HG02610 (cell line): ENCODE data around the gene ITFG2.
A peak's percentile ranks its signal among the peaks of the same experiment; 100 is the strongest.
"Not testable (repeated sequence)": the region's sequence is repeated elsewhere in the genome, so short reads cannot be mapped to it uniquely, and the experiment has no call there.

Source experiments
- ATAC-seq: cut with Tn5 transposase; IDR thresholded peaks from one replicate; pipeline ENCODE4 v1.9.1; 2021; ENCODE audit warnings: mild to moderate bottlenecking, moderate library complexity; ENCODE audit not compliant: unreplicated experiment

Gene ITFG2

DNA sequence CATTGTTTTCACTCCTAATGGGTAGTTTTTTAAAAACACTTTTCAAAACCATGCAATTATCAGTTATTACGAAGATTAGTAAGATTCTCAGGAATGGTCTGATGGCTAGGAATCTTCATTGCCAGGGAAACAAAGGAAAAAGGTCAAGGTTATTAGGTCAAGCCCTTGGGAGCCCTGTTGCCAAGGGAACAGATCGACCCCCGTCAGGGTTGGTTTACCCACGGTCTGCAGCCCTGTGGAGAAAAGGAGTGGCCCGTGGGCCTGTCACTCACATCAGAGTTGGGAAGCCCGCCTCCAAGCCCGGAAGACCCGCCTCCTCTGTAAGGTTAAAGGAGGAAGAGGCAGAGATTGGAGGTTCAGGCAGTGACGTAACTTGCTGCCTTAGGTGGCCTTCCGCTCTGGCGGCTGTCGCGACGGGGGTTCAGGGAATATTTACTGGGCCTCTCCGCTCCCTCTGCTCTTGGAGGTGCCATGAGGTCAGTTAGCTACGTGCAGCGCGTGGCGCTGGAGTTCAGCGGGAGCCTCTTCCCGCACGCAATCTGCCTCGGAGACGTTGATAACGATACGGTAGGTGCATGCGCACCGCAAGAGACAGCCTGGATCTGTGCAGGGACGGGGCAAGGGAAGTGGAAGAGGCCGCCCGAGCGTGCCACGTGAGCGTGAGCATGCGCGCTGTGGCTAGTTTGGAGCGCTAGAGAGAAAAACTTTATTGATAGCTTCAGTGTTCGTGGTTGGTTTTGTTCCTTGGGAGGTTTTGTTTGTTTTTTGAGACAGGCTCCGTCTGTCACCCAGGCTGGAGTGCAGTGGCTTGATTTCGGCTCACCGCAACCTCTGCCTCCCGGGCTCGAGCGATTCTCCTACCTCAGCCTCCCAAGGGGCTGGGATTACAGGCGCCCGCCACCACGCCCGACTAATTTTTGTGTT, at the start of gene ITFG2:
Gene ITFG2 (plus strand): TSS at position 379 of the 924 bp plus-strand sequence. CDS start 93 bp downstream, at position 472.
- ATAC-seq = peak; percentile 96

DNA sequence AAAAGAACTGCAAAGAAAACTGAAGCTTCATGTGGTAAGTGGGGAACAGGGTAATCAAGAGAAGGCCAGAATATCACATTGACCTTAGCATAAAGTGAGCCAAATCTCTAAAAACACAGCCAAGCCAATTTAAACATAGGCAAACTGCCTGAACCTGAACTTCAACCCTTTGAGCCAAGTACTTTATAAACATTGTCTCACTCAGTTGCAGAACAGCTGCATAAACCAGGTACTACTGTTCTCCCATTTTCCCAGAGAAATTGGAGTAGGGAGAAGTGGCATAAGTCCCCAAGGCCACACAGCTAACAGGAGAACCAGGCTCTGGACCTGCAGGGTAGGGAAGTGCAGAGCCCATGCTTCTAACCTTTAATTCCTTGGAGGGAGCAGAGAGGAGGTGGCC, 48.1 kb upstream of the ITFG2 start:
- no peak for ATAC-seq

GRCh38 chr12:2765052-2765451, 47.4 kb upstream of the ITFG2 start:
- no peak for ATAC-seq

DNA sequence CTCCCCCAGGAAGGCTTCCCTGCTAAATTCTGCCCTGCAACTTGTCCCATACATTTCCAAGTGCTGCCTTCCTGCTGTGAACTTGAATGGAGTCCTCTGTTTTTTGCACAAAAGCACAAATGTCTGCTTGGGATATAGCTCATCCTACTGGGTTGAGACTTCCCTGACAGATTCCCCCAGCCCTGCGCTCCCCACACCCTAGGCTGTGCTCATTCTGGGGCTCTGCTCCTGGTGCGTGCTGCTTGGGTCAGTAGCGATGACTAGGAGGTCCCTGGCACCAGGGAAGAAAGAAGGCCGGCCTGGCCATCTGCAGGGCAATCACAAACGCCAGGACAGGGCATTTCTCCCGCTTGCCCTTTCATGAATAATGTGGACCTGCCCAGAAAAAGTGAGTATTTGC, 46.9 kb upstream of the ITFG2 start:
- ATAC-seq = no peak

- ATAC-seq = no peak
These were observed 44.1 kb upstream of the ITFG2 start for GRCh38 chr12:2768224-2768961.

DNA sequence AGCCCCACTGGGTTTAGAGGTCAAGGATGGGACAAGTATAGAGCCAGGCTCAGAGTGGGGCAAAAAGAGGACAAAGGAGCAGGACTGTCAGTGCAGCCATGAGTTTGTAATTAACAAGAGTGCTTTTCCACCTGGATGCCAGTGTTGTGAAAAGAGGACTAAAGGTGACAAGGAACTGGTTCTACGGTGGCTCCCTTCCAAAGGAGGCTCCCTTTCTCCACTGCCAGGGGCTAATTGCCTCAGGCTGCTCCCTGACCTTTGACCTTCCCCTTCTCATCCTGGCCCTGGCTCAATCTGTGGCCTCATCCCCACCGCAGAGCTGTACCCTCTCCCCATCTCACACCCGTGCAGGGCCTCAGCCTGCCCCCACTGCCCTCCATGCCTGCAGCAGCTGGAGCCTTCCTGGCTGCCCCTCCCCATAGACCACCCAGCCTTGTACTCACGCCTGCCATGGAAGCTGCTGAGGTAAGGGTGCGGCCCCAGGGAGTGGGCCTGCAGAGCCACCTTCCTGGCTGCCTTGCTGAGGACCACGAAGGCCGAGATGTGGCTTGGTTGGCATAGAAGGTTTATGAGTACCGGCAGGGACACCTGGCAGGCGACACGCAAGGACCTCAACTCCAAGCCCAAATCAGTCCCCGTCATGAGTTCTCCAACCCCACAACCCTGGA, 42.5 kb upstream of the ITFG2 start:
- no peak for ATAC-seq

DNA sequence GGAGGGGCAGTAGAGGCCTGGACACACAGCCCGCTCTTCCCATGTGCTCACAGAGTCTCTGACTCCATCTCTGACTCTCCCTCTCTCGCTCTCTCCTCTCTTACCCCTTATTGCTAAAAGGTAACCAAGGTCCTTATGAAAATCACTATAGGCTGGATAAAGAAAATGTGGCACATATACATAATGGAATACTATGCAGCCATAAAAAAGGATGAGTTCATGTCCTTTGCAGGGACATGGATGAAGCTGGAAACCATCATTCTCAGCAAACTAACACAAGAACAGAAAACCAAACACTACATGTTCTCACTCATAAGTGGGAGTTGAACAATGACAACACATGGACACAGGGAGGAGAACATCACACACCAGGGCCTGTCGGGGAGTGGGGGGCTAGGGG, 41.9 kb upstream of the ITFG2 start:
- ATAC-seq = not testable (repeated sequence)

- no peak for ATAC-seq
These were observed 40.1 kb upstream of the ITFG2 start for GRCh38 chr12:2772370-2772769.

DNA sequence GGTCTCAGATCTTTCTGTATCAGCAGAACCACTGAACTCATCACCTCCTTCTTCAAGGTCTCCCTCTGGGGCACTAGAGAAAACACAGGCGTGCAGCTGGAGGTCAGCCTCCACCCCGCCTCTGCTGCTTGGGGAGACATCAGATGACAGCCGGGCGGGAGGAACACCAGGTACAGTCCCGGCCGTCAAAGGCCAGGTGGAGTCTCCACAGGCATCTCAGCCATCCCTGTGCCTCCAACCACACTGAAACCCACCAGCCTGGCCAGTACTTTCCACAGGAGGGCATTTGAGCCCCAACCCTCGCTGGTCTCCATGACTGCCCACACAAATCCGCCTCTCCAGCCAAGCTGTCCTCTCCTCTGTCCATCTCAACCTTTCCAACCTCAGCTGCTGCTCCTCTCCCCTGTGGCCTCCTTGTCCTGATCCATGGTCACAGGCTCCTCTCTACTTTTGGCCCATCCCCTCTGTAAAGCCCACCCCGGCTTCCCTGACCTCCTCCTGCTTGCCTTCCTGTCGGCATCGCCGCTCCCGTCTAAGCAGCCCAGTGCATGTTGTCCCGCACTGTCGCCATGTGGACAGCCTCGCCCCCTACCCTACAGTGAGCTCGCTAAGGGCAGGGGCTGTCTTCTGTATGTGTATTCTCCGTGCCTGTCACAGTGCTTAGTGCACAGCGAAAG, 39.1 kb upstream of the ITFG2 start:
- ATAC-seq = no peak

DNA sequence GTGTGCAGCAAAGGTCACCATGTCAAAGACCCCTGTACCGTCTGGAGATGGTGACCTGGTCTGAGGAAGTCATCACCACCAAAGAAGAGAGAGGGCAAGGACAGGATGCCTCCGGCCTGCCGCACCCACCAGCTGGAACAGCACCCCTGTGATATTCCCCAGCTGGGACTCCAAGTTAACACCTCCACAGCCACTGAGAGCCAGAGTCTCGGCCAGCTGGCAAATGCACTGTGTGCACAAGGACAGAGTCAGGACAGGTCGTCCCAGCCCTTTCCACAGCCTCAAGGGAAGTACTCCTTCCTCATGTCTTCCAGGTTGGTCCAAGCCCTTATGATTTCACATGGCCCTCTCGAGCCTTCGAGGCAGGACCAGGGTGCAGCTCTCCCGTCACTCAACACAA, 37.0 kb upstream of the ITFG2 start:
- ATAC-seq = no peak

DNA sequence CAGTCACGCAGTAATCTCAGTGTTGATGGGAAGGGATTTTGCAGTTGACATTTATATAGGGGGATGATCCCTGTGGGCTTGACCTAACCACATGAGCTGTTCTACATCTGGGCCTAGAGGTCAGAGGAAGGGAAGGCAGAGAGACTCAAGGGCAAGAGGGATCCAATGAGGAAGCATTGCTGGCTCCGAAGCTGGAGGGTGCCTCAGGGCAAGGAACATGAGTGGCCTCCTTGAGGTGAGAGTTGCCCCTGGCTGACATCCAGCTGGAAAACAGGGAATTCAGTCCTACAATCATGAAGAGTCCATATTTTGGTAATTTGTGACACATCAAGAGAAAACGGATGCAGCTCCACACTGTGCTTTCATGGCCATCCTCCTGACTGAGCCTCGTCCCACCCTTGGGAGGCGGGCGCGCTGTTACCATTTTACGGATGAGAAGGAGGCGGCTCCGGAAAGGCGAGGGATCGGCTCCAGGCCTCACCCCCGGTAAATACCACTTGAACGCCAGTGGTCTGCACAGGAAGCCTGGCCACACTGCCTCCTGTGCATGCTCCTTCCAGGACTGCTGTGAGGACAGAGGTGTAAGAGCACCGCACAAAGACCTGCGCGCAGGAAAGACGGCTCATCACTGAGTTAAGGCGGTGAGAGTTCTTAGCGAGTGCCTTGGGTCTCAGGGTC, 36.2 kb upstream of the ITFG2 start:
- ATAC-seq = no peak

DNA sequence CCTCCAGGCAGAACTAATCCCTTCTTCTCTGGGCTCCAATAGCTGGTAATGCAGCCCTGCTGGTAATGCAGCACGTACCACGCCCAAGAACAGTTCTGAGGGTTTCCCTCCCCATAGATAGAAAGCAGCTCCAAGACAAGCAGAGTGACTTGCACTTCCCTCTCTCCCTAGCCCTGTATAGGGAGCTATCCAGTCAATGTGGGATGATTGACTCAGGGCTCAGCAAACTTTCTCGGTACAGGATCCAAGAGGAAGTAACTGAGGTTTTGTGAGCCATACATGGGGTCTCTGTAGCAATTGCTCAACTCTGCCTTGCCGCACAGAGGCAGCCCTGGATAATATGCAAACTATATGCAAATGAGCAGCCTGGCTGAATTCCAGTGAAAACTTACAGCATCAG, 33.2 kb upstream of the ITFG2 start:
- ATAC-seq = no peak

GRCh38 chr12:2783936-2784600, 28.4 kb upstream of the ITFG2 start:
- ATAC-seq = no peak

DNA sequence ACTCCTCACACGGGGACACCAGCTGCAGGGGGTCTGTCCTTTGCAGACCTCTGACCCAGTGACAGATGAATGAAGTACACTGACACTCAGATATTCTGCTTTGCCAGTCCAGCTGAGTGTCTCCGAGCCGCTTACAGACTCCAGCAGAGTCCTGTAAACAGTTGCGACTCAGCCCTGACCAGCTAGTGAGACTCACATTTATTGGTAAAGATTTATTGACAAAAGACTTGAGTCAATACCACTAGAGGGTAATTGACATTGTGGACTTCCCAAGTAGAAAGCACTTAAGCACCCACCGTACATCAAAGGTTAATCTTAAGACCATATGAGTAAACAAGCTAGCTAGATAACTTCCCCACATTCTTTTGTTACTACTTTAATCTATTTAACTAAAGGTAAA, 27.5 kb upstream of the ITFG2 start:
- ATAC-seq = no peak

- ATAC-seq = no peak
These were observed 21.4 kb upstream of the ITFG2 start for GRCh38 chr12:2791089-2791488.

GRCh38 chr12:2792671-2793500, 19.6 kb upstream of the ITFG2 start:
- ATAC-seq = no peak

DNA sequence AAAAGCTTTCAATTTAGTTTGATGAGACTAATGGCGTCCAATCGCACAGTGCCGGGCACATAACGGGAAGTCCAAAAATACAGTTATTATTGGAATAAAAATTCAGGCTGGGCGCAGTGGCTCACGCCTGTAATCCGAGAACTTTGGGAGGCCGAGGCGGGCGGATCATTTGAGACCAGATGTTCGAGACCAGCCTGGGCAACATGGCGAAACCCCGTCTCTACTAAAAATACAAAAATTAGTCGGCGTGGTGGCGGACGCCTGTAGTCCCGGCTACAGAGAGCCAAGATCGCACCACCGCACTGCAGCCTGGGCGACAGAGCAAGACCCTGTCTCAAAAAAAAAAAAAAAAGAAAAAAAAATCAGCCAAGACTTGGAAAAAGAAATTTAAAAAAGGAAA, 18.9 kb upstream of the ITFG2 start:
- ATAC-seq = no peak

DNA sequence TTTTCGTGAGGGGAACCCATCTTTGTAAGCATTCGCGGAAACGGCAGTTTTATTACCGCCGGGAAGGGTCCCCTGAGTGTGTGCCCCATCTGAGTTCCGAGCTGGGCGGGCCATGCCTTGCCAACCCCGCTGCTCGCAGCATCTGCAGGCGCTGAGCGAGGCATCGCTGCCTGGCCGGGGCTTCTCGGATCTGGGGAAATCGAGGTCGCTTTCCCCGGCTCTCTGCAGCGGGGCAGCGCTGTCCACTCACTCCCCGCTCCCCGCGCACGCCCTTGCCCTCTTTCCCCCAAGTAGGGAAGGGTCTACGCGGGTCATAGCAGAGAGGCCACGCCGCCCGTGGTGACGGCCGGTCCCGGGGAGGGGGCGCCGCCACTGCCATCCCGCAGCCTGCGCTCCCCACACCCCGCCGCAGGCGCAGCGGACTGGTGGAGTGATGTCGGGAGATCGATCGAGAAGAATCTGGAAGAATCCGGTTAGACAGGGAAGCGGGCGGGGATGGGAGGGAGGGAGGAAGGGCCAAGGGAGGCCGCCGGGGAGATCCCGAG, 18.2 kb upstream of the ITFG2 start:
- ATAC-seq = no peak
